Measurements from ENCODE around the gene DENND4A. TPM values are rescaled to one million over a fixed set of nuclear protein-coding genes. Genes with fewer than 3 reads are reported as not detected.

The DENND4A gene
- total and polyA plus RNA-seq, 2 of the 4 experiments (the other 2 are of a cell fraction), result 4.1 to 17.7 TPM

- no peaks in the 10 kb centered on the region for H3K27me3 ChIP-seq (ENCODE audit: control insufficient read depth, insufficient read depth, low read length)
- WGBS, 2 experiments (ENCODE audit: extremely low coverage in 2 of 2, insufficient read length in 1 of 2), result no CpG with 5 or more reads among the region's 1 CpG
- TF ChIP-seq FOS (IDR thresholded peaks at IDR 0.05; ENCODE audit: low read depth, low read length) (no peak), MAFK (IDR thresholded peaks at IDR 0.05; ENCODE audit: low read depth, low read length) (no peak), CEBPB (IDR thresholded peaks at IDR 0.05; ENCODE audit: low read depth, low read length) (no peak), CHD1 (IDR thresholded peaks at IDR 0.05; ENCODE audit: low read depth, low read length) (no peak), POLR2A (IDR thresholded peaks at IDR 0.05; ENCODE audit: low read depth, low read length) (no peak), USF2 (IDR thresholded peaks at IDR 0.05; ENCODE audit: low read depth, low read length) (no peak), RCOR1 (IDR thresholded peaks at IDR 0.05; ENCODE audit: insufficient replicate concordance, low read length) (no peak), NFE2L2 (IDR thresholded peaks at IDR 0.05; ENCODE audit: low read depth, low read length) (no peak), MAZ (IDR thresholded peaks at IDR 0.05; ENCODE audit: borderline replicate concordance, low read depth, low read length) (no peak), SMC3 (IDR thresholded peaks at IDR 0.05; ENCODE audit: low read depth, low read length) (no peak), RFX5 (IDR thresholded peaks at IDR 0.05; ENCODE audit: low read depth, low read length) (no peak)
- TF ChIP-seq, protein P1, sequence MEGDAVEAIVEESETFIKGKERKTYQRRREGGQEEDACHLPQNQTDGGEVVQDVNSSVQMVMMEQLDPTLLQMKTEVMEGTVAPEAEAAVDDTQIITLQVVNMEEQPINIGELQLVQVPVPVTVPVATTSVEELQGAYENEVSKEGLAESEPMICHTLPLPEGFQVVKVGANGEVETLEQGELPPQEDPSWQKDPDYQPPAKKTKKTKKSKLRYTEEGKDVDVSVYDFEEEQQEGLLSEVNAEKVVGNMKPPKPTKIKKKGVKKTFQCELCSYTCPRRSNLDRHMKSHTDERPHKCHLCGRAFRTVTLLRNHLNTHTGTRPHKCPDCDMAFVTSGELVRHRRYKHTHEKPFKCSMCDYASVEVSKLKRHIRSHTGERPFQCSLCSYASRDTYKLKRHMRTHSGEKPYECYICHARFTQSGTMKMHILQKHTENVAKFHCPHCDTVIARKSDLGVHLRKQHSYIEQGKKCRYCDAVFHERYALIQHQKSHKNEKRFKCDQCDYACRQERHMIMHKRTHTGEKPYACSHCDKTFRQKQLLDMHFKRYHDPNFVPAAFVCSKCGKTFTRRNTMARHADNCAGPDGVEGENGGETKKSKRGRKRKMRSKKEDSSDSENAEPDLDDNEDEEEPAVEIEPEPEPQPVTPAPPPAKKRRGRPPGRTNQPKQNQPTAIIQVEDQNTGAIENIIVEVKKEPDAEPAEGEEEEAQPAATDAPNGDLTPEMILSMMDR (conservative IDR thresholded peaks at IDR 0.05; ENCODE audit: low read depth, low read length), result no peak
- TF ChIP-seq, protein P2, sequence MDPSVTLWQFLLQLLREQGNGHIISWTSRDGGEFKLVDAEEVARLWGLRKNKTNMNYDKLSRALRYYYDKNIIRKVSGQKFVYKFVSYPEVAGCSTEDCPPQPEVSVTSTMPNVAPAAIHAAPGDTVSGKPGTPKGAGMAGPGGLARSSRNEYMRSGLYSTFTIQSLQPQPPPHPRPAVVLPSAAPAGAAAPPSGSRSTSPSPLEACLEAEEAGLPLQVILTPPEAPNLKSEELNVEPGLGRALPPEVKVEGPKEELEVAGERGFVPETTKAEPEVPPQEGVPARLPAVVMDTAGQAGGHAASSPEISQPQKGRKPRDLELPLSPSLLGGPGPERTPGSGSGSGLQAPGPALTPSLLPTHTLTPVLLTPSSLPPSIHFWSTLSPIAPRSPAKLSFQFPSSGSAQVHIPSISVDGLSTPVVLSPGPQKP (IDR thresholded peaks at IDR 0.05; ENCODE audit: borderline replicate concordance, low read depth, low read length), result no peak
- no peak overlapping the region for H4K91ac ChIP-seq (ENCODE audit: insufficient read depth, low read depth, low read length)
- no peak overlapping the region for H2AK9ac ChIP-seq (replicated peaks; ENCODE audit: low read depth, low read length, poor library complexity)
- intact Hi-C loops (cut with micrococcal nuclease) (no loop called here), in situ Hi-C loops (cut with MboI; ENCODE audit: low sequenced_read_pairs) (no loop called here), dilution Hi-C loops (cut with HindIII; ENCODE audit: low sequenced_read_pairs, unreplicated experiment) (no loop called here)
- CTCF ChIA-PET, result interaction anchor here (0.6 to 1.2 kb wide), 2 partner anchors 11 to 44 kb away, joined by 5 read pairs; no protein-coding TSS in a partner anchor
- peaks cover 7% of the 10 kb centered on the region for H3K9me3 ChIP-seq (ENCODE audit: control insufficient read depth, insufficient read depth, low read length)
- no peak overlapping the region for H3K56ac ChIP-seq (ENCODE audit: extremely low read depth, insufficient read depth, low read length)
- H2BK20ac ChIP-seq (ENCODE audit: low read depth, low read length), result no peak overlapping the region
- no peak overlapping the region for H4K5ac ChIP-seq (ENCODE audit: low read depth, low read length)
- no peaks in the 10 kb centered on the region for H3K36me3 ChIP-seq (ENCODE audit: control insufficient read depth, insufficient read depth, low read length)
- no peak overlapping the region for H3K14ac ChIP-seq (replicated peaks; ENCODE audit: low read depth, low read length)
- no peak overlapping the region for H2BK15ac ChIP-seq (ENCODE audit: low read depth, low read length)
- H3K23ac ChIP-seq (ENCODE audit: low read depth, low read length), result no peak overlapping the region
- no TSS peak for BruUV-seq (replicated peaks)
- H3K79me1 ChIP-seq (ENCODE audit: low read depth in 1 of 2, low read length in 2 of 2), result no peaks in the 10 kb centered on the region
- H3K4me3 ChIP-seq (ENCODE audit: insufficient read depth, low read depth, low read length), result no peak overlapping the region
- no peaks in the 10 kb centered on the region for H3K4me1 ChIP-seq (ENCODE audit: control insufficient read depth, insufficient read depth, low read length)
- no peak overlapping the region for H3K4me2 ChIP-seq (ENCODE audit: low read depth, low read length)
- H3K27ac ChIP-seq (ENCODE audit: insufficient read depth, low read length), result no peak overlapping the region
- no peak overlapping the region for H2BK120ac ChIP-seq (ENCODE audit: low read depth, low read length)
- no peak overlapping the region for H3K18ac ChIP-seq (ENCODE audit: low read depth, low read length)
- H4K20me1 ChIP-seq (ENCODE audit: insufficient read depth, low read length), result no peaks in the 10 kb centered on the region
- no peak overlapping the region for H2BK5ac ChIP-seq (ENCODE audit: low read depth, low read length, poor library complexity, severe bottlenecking)
- H2AFZ ChIP-seq (replicated peaks; ENCODE audit: low read length, poor library complexity), result no peak overlapping the region
- H3K9ac ChIP-seq (ENCODE audit: low read depth, low read length), result no peak overlapping the region
- DNase-seq, result no peak
- no peak overlapping the region for H3K4ac ChIP-seq (ENCODE audit: low read depth, low read length)
- POLR2A ChIA-PET (ENCODE audit: unreplicated experiment), result interaction anchor here (0.7 kb wide), 1 partner anchor 134 kb away, joined by 5 read pairs; no protein-coding TSS in a partner anchor
- H3K9me1 ChIP-seq (ENCODE audit: insufficient read depth, low read length), result no peaks in the 10 kb centered on the region
- no peak overlapping the region for H4K8ac ChIP-seq (ENCODE audit: low read depth in 2 of 2, low read length in 2 of 2)
- no peak overlapping the region for H2AK5ac ChIP-seq (ENCODE audit: low read depth, low read length)
- no peak for ATAC-seq (ENCODE audit: low read depth)
Measured at GRCh38 chr15:65812916-65813315, 20.8 kb upstream of the DENND4A start.
